ENCODE data around the gene STK38.

- TF ChIP-seq CTCF (IDR thresholded peaks at IDR 0.05; ENCODE audit: low read depth, low read length, missing input control) (no peak), MAX (IDR thresholded peaks at IDR 0.05) (no peak), RAD21 (IDR thresholded peaks at IDR 0.05) (no peak), YY1 (IDR thresholded peaks at IDR 0.05) (no peak)
Observed at GRCh38 chr6:36492621-36493020, 54.7 kb downstream of the STK38 start.

Measured in liver (tissue), 3 donors.